OCI-LY1 (cell line): ENCODE measurements around the gene ARHGEF25.

ENCODE experiments used
- H2AFZ ChIP-seq: fragments of 200-600 bp; sonication (generic), shearing (Covaris generic); 2 replicates; pipeline ENCODE4 v1.6.0; 2014; ENCODE audit warnings: antibody characterized with exemption, mild to moderate bottlenecking, low read length
- H3F3A ChIP-seq: fragments of 200-600 bp; sonication (generic), shearing (Covaris generic); 2 replicates; pipeline ENCODE4 v1.6.0; 2014; ENCODE audit warnings: mild to moderate bottlenecking, antibody characterized with exemption, low read length, moderate library complexity; ENCODE audit not compliant: insufficient read depth
- H3K27ac ChIP-seq: fragments of 200-600 bp; sonication (generic); 2 replicates; pipeline ENCODE4 v1.5.1; 2014; ENCODE audit warnings: low read length, mixed run types, mild to moderate bottlenecking, low read depth; ENCODE audit not compliant: poor library complexity, severe bottlenecking
- H3K27me3 ChIP-seq: fragments of 200-600 bp; sonication (generic); 2 replicates; pipeline ENCODE4 v1.6.0; 2014; ENCODE audit warnings: antibody characterized with exemption, mild to moderate bottlenecking, low read length, moderate library complexity; ENCODE audit not compliant: insufficient read depth
- H3K36me3 ChIP-seq: fragments of 200-600 bp; sonication (generic); 2 replicates; pipeline ENCODE4 v1.6.1; 2014; ENCODE audit warnings: mild to moderate bottlenecking, antibody characterized with exemption, low read length, moderate library complexity, mixed read lengths; ENCODE audit not compliant: insufficient read depth
- H3K4me1 ChIP-seq: fragments of 200-600 bp; sonication (generic); 2 replicates; pipeline ENCODE4 v1.5.1; 2014; ENCODE audit warnings: mild to moderate bottlenecking, low read length, moderate library complexity; ENCODE audit not compliant: insufficient read depth, severe bottlenecking
- H3K4me2 ChIP-seq: fragments of 200-600 bp; sonication (generic), shearing (Covaris generic); 2 replicates; pipeline ENCODE4 v1.6.1; 2014; ENCODE audit warnings: low read length
- H3K4me3 ChIP-seq: fragments of 200-600 bp; sonication (generic); 2 replicates; pipeline ENCODE4 v1.5.1; 2014; ENCODE audit warnings: low read length, low read depth, mild to moderate bottlenecking, mixed read lengths; ENCODE audit not compliant: poor library complexity, severe bottlenecking
- H3K79me2 ChIP-seq: fragments of 200-600 bp; shearing (Covaris generic); 2 replicates; pipeline ENCODE4 v1.6.1; 2016; ENCODE audit warnings: mixed run types, low read length, mixed read lengths; ENCODE audit not compliant: insufficient read depth
- H3K9ac ChIP-seq: fragments of 200-600 bp; sonication (generic), shearing (Covaris generic); 2 replicates; pipeline ENCODE4 v1.6.1; 2014; ENCODE audit warnings: mild to moderate bottlenecking, low read length, mixed read lengths
- H3K9me2 ChIP-seq: fragments of 200-600 bp; sonication (generic), shearing (Covaris generic); 2 replicates; pipeline ENCODE4 v1.6.1; 2014; ENCODE audit warnings: low read depth, mild to moderate bottlenecking, low read length, mixed read lengths
- H3K9me3 ChIP-seq: fragments of 200-600 bp; shearing (Covaris generic); 2 replicates; pipeline ENCODE4 v1.6.1; 2014; ENCODE audit warnings: low read length, mixed read lengths
- H4K20me1 ChIP-seq: fragments of 200-600 bp; sonication (generic), shearing (Covaris generic); 2 replicates; pipeline ENCODE4 v1.6.0; 2016; ENCODE audit warnings: mild to moderate bottlenecking, low read length; ENCODE audit not compliant: insufficient read depth
- CTCF ChIP-seq: fragments of 200-600 bp; sonication (generic), shearing (Covaris generic); IDR thresholded peaks from 2 replicates; pipeline ENCODE4 v1.5.1; 2017; ENCODE audit warnings: mild to moderate bottlenecking, antibody characterized with exemption, low read length, moderate library complexity, mixed read lengths
- EZH2 ChIP-seq: fragments of 200-600 bp; sonication (generic), shearing (Covaris generic); IDR thresholded peaks from 2 replicates; pipeline ENCODE4 v1.8.0; 2017; ENCODE audit warnings: borderline replicate concordance, mixed run types, mild to moderate bottlenecking, antibody characterized with exemption, low read length, moderate library complexity, mixed read lengths

The ARHGEF25 gene

DNA sequence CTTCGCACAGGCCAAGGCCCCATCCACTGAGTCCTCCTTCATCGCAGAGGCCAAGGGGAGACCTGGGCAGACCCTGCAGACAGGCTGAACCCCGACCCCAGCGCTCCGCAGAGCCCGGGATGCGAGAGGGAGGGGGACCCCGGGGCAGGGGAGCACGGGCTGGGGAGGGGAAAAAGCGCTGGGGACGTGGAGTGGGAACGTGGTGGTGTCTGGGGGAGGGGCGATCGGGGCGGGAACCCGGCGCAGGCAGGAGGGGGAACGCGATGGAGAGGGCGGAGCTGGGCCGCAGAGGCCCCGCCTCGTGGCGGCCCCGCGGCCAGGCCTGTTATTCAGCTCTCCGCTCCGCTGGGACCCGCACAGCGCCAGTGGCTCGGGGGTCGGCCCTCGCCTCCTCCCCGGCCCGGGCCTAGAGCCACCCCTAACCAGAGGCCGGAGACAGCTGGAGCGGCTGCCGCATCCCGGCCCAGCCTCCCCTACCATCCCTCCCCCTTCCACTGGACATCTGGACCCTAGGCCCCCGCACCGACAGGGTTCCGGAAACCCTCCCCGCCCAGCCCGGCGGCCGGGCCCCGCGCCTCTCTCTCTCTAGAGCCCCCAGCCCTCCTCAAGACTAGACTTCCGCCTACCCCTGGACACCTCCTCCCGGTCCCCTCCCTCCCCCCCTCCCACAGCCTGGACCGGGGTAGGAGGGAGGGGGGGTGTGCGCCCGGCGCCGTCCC lies at the start of gene ARHGEF25:
Gene ARHGEF25 (plus strand): TSS at position 328 of the 719 bp plus-strand sequence. CDS start 460 bp downstream, outside the sequence.
- TF ChIP-seq EZH2 (no peak), CTCF (no peak)
- H3K9ac ChIP-seq: peak within 1 kb of the TSS; percentile 68
- H3K79me2 ChIP-seq: no peaks in the 10 kb centered on the region
- peaks cover 10% of the 10 kb centered on the region for H3K4me1 ChIP-seq
- peaks cover 4% of the 10 kb centered on the region; the same call in 1 of the 2 replicates for H3K27me3 ChIP-seq
- no peak within 1 kb of the TSS for H3K27ac ChIP-seq
- H3K9me3 ChIP-seq: no peaks in the 10 kb centered on the region
- peak within 1 kb of the TSS; percentile 62 for H3K4me3 ChIP-seq
- no peaks in the 10 kb centered on the region for H3K36me3 ChIP-seq
- no peaks in the 10 kb centered on the region for H3K9me2 ChIP-seq
- H4K20me1 ChIP-seq: no peaks in the 10 kb centered on the region
- H3K4me2 ChIP-seq: peak within 1 kb of the TSS; percentile 89
- no peaks in the 10 kb centered on the region for H3F3A ChIP-seq
- no peak within 1 kb of the TSS for H2AFZ ChIP-seq

DNA sequence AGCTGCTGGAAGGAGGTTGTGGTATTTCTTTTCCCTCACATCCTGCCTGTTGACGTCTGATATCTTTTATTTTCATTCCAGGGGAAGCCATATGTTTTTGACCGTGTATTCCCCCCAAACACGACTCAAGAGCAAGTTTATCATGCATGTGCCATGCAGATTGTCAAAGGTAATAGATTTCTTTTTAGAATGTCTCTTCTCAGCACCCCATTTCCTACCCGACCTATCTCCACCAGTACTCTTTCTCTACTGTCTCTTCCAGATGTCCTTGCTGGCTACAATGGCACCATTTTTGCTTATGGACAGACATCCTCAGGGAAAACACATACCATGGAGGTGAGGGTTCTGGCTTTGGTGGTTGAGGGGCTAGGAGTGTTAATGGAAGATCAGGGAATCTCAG lies 47.9 kb upstream of the ARHGEF25 start:
- H4K20me1 ChIP-seq: no peaks in the 10 kb centered on the region
- 0 out of 2 replicates have a peak, but pooled peaks cover 5% of the 10 kb centered on the region for H3K27me3 ChIP-seq
- no peaks in the 10 kb centered on the region for H3K9me3 ChIP-seq
- H3K9me2 ChIP-seq: no peaks in the 10 kb centered on the region
- H3K36me3 ChIP-seq: no peaks in the 10 kb centered on the region
- H2AFZ ChIP-seq: no peak overlapping the region
- no peak overlapping the region for H3K9ac ChIP-seq
- no peaks in the 10 kb centered on the region for H3K4me1 ChIP-seq
- TF ChIP-seq EZH2 (no peak), CTCF (no peak)
- no peak overlapping the region for H3K27ac ChIP-seq
- H3K79me2 ChIP-seq: no peaks in the 10 kb centered on the region
- H3K4me2 ChIP-seq: no peak overlapping the region
- no peaks in the 10 kb centered on the region for H3F3A ChIP-seq
- H3K4me3 ChIP-seq: no peak overlapping the region

GRCh38 chr12:57564178-57564740 lies 47.0 kb upstream of the ARHGEF25 start:
- Histone ChIP-seq H3K4me2 (no peak overlapping the region), H3K36me3 (no peaks in the 10 kb centered on the region), H3K4me1 (no peaks in the 10 kb centered on the region), H3K9me2 (no peaks in the 10 kb centered on the region), H3K27me3 (0 out of 2 replicates have a peak, but pooled peaks cover 5% of the 10 kb centered on the region), H3K27ac (no peak overlapping the region), H2AFZ (no peak overlapping the region), H3K4me3 (no peak overlapping the region), H3K9ac (no peak overlapping the region), H3F3A (no peaks in the 10 kb centered on the region), H3K79me2 (no peaks in the 10 kb centered on the region), H4K20me1 (no peaks in the 10 kb centered on the region), H3K9me3 (no peaks in the 10 kb centered on the region)
- no peak for TF ChIP-seq CTCF
- TF ChIP-seq EZH2: no peak
